Nephron progenitor cell (in vitro differentiated cells): ENCODE measurements around the gene SLC24A4.

Experiments used
- DNase-seq: peaks from one replicate; pipeline ENCODE4 v3.0.0; 2021
- H3K27ac Mint-ChIP-seq: 2 replicates; pipeline ENCODE4 v1.8.0; 2021; ENCODE audit warnings: mild to moderate bottlenecking, moderate library complexity, mixed read lengths
- H3K27me3 Mint-ChIP-seq: 2 replicates; pipeline ENCODE4 v1.8.0; 2021; ENCODE audit warnings: mild to moderate bottlenecking, low read depth, mixed read lengths; ENCODE audit not compliant: poor library complexity
- H3K36me3 Mint-ChIP-seq: 2 replicates; pipeline ENCODE4 v1.8.0; 2021; ENCODE audit warnings: low read depth, mixed read lengths
- H3K4me1 Mint-ChIP-seq: 2 replicates; pipeline ENCODE4 v1.8.0; 2021; ENCODE audit warnings: mixed read lengths
- H3K4me3 Mint-ChIP-seq: 2 replicates; pipeline ENCODE4 v1.8.0; 2021; ENCODE audit warnings: mild to moderate bottlenecking, moderate library complexity, mixed read lengths
- H3K9me3 Mint-ChIP-seq: 2 replicates; pipeline ENCODE4 v1.8.0; 2021; ENCODE audit warnings: mild to moderate bottlenecking, moderate library complexity, mixed read lengths
- TF ChIP-seq, protein P1 (sequence below): fragments of 200-600 bp; sonication (generic); IDR thresholded peaks from 2 replicates; pipeline ENCODE4 v1.5.0; 2021; ENCODE audit warnings: antibody characterized with exemption

Gene SLC24A4

DNA sequence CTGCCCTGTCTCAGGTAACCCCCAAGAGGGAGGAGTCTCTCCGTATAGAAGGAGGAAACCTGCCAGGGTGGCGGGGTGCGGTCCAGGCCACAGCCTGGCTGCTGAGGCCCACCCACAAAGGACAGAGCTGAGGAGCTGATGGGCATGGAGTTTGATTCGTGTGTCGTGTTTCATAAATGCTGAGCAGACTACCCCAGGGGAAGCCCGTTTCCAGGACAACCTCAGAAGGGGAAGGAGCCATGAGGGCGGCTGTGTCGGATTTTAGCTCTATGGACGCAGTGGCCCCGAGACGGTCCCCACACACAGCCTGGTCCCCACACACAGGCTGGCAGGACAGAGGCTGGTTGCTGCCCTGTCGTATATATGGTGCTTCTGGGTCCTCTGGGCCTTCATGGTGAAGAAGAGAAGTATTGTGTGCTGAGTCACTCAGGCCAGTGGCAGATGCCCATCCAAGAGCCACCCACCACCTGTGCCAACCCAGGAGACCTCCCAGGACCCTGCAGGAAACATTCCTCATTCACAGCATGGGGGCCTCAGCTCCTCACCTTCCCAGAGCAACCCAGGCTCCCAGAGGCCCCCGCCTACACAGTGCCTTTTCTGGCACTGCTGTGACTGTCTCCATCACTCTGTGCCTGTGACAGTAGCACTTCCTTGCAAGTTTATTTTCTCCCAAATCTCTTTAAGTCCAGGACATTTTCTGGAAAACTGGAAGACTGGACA lies 127.5 kb downstream of the SLC24A4 start:
- Mint-ChIP-seq H3K27ac (no peak overlapping the region), H3K9me3 (peaks cover 7% of the 10 kb centered on the region), H3K27me3 (peaks cover 3% of the 10 kb centered on the region), H3K36me3 (no peaks in the 10 kb centered on the region), H3K4me3 (no peak overlapping the region), H3K4me1 (peaks cover 28% of the 10 kb centered on the region)
- DNase-seq, result no peak
- TF ChIP-seq, protein P1, sequence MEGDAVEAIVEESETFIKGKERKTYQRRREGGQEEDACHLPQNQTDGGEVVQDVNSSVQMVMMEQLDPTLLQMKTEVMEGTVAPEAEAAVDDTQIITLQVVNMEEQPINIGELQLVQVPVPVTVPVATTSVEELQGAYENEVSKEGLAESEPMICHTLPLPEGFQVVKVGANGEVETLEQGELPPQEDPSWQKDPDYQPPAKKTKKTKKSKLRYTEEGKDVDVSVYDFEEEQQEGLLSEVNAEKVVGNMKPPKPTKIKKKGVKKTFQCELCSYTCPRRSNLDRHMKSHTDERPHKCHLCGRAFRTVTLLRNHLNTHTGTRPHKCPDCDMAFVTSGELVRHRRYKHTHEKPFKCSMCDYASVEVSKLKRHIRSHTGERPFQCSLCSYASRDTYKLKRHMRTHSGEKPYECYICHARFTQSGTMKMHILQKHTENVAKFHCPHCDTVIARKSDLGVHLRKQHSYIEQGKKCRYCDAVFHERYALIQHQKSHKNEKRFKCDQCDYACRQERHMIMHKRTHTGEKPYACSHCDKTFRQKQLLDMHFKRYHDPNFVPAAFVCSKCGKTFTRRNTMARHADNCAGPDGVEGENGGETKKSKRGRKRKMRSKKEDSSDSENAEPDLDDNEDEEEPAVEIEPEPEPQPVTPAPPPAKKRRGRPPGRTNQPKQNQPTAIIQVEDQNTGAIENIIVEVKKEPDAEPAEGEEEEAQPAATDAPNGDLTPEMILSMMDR, result no peak

DNA sequence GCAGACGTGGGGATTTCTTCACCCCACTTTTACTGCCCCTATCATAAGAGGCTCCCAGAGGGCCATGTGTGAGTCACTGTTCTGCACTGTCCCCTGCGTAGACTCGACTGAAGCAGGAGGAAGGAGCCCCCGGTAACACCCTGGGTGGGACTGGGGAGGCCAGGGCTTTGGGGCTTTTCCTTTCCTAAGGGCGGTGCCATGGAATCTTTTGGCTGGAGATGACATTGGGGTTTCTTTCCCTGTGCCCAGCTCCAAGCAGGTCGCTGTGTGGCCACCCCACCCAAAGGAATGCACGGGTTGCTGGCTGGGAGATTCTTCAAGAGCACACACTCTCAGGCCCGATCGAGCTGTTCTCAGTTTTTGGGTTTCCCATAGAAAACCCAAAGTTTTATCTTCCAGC lies 128.3 kb downstream of the SLC24A4 start:
- peaks cover 3% of the 10 kb centered on the region for H3K9me3 Mint-ChIP-seq
- no peak for DNase-seq
- peaks cover 3% of the 10 kb centered on the region for H3K27me3 Mint-ChIP-seq
- H3K36me3 Mint-ChIP-seq, result no peaks in the 10 kb centered on the region
- peaks cover 28% of the 10 kb centered on the region for H3K4me1 Mint-ChIP-seq
- TF ChIP-seq, protein P1, result no peak
- H3K27ac Mint-ChIP-seq, result no peak overlapping the region
- H3K4me3 Mint-ChIP-seq, result no peak overlapping the region

DNA sequence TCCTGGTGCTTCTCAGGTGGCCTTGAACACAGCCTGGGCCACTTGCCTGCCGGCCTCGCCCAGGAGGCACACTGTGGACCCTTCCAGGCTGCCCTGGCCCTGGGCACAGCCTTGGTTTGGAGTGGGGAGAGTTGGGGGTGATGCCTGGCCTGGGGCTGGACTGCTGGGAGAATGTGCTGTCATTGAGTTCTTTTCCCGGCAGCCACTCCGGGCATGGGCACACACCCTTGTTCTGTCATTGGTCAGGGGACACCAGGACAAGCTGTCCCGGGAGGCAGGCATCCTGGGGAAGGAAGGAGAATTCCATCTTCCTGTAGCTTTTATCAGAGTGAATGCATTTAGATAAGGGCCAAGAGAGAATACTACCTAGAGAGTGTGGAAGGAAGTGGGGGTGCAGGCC lies 128.8 kb downstream of the SLC24A4 start:
- Mint-ChIP-seq H3K27ac (no peak overlapping the region), H3K4me1 (peaks cover 28% of the 10 kb centered on the region), H3K4me3 (no peak overlapping the region), H3K27me3 (peaks cover 3% of the 10 kb centered on the region), H3K9me3 (no peaks in the 10 kb centered on the region), H3K36me3 (no peaks in the 10 kb centered on the region)
- no peak for DNase-seq
- TF ChIP-seq, protein P1, result no peak

DNA sequence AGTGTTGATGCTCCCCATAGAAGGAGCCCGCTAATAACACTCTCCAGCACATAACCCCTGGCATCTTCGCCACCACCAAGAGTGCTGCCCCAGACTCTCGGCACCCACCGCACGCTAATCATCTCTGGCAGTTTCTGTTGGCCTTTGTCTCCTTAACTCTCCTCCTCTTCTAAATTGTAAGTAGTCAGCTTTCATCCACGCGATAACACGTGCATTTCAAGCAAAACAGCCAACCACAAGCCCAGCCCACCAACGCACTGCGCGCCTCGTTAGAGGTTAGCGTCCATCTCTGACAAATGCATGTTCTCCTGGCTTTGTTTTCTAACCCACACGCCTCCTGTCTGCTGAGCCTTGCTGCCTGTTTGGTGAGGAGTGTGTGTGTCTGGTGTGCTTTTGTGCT lies 129.5 kb downstream of the SLC24A4 start:
- Mint-ChIP-seq H3K4me3 (no peak overlapping the region), H3K27me3 (peaks cover 3% of the 10 kb centered on the region), H3K36me3 (no peaks in the 10 kb centered on the region), H3K9me3 (no peaks in the 10 kb centered on the region), H3K4me1 (peaks cover 28% of the 10 kb centered on the region), H3K27ac (no peak overlapping the region)
- TF ChIP-seq, protein P1, result no peak
- DNase-seq, result no peak

DNA sequence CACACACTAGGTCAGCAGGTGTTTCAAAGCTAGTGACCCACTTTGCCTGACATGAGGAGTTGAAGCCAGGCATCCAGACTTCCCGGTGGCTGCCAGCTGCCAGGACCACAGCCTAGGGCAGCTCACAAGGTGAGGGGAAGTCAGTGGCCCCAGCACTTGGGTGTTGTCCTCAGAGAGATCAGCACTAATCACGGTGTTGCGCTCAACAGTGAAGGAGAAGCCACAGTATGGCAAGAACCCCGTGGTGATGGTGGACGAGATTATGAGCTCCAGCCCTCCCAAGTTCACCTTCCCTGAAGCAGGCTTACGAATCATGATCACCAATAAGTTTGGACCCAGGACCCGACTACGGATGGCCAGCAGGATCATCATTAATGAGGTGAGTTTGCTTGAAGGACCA lies 130.7 kb downstream of the SLC24A4 start:
- H3K4me1 Mint-ChIP-seq, result peaks cover 28% of the 10 kb centered on the region
- no peaks in the 10 kb centered on the region for H3K9me3 Mint-ChIP-seq
- TF ChIP-seq, protein P1, result no peak
- H3K27me3 Mint-ChIP-seq, result peaks cover 3% of the 10 kb centered on the region
- H3K27ac Mint-ChIP-seq, result no peak overlapping the region
- H3K36me3 Mint-ChIP-seq, result no peaks in the 10 kb centered on the region
- DNase-seq, result no peak
- H3K4me3 Mint-ChIP-seq, result no peak overlapping the region

DNA sequence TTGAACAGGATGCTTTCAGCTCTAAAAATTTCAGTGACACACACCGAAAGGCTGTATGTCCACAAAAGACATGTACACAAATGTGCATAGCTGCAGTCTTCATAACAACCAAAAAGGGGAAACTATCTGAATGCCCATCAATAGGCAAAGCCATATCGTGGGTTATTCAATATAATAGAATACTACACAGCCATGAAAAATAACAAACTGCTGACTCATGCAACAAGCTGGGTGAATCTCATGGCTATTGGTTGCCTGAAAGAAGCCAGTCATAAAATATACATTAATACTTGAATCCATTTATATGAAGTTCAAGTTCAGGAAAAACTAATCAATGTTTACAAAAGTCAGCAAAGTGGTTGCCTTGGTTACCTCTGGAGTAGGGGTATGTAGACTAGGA lies 132.3 kb downstream of the SLC24A4 start:
- no peak for DNase-seq
- no peaks in the 10 kb centered on the region for H3K36me3 Mint-ChIP-seq
- peaks cover 3% of the 10 kb centered on the region for H3K27me3 Mint-ChIP-seq
- no peak overlapping the region for H3K27ac Mint-ChIP-seq
- H3K4me1 Mint-ChIP-seq, result peaks cover 38% of the 10 kb centered on the region
- no peak overlapping the region for H3K4me3 Mint-ChIP-seq
- TF ChIP-seq, protein P1, result no peak
- H3K9me3 Mint-ChIP-seq, result no peaks in the 10 kb centered on the region
